22Rv1 (cell line): ENCODE results near the gene DHCR24.

Source experiments
- CTCF ChIP-seq: fragments of 450-650 bp; IDR thresholded peaks from 2 replicates; pipeline ENCODE4 v1.5.1; 2017; ENCODE audit warnings: mild to moderate bottlenecking
- ZFX ChIP-seq: fragments of 450-650 bp; IDR thresholded peaks from 2 replicates; pipeline ENCODE4 v1.6.1; 2017; ENCODE audit warnings: antibody characterized with exemption, borderline replicate concordance

- TF ChIP-seq CTCF (no peak), ZFX (no peak)
Measured at GRCh38 chr1:54904476-54905048, 17.6 kb upstream of the DHCR24 start.
